HK-2 (cell line): Measurements from ENCODE around the gene IL15.

Experiments
- DNase-seq: peaks from one replicate; pipeline ENCODE4 v3.0.0-alpha.2; 2018; ENCODE audit not compliant: unreplicated experiment

IL15 gene

DNA sequence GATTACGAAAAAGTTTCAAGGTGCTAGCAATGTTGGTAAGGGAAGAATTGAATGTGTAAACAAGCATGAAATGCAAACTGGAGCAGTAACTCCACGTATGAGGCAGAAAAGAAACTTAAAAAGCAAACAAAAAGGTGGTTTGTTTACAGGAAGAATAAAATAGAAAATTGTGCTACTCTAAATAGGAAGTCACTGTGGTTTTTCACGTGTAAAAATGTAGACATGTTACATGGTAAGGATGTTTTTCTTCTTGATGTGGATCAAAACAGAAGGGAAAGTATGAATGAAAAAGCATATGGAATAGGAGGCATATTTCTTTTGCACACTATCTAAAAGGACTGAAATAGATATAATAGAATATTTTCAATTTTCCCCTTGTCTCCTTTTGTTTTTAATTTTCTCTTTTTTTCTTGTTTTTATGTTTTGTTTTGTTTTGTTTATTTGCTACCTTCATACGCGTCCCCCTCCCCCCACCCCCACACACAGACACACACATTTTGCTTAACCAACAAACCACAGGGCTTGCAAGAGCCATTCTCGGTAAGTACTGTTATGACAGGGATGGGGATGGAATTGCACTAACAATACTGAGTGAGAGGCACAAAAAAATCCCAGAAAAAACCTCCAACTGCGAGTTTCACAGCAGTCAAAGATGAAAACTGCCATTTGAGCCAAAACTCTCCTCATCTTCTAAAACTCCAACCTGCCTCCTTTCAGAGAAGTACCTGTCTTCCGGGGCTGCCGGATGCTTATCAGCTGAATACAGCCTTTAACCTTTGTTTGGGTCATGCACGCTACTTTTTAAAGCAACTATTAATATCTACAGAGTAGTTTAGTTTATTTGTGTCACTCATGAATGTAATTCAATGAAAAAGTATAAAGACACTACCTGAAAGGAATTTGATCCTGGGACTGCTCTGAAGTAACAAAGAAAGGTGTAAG lies 135.8 kb downstream of the IL15 start:
- no peak for DNase-seq

DNA sequence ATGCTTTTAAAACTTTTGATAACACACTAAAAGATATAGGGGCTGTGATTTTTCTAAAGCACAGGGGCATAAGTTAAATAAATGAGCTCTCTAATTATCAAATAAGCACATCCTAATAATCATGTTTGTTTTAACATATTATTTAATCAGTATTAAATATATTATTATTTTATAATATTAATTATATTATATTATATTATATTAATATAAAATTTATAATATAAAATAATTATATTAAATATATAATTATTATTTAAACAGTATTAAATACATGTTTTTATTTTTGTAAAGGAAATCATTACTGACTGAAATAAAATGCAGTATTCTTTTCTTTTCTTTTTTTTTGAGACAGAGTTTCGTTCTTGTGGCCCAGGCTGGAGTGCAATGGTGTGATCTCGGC lies 136.5 kb downstream of the IL15 start:
- no peak for DNase-seq

DNA sequence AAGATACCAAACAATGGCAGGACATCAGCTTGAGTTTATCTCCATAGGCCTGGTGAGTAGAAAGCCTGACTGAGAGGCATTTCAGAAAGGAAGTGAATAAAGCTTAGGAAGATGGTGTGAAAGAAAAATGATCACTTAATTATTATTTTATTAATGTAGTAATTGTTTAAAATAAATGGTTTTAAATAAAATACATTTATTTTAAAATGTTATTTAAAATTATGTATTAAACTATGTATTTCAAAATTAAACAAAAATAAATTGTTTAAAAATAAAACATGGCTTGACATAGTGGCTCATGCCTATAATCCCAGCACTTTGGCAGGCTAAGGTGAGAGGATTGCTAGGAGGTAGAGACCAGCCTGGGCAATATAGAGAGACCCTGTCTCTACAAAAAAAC lies 145.8 kb downstream of the IL15 start:
- no peak for DNase-seq
